GM19328 (cell line): Measurements from ENCODE around the gene MAMLD1.
"Not testable (repeated sequence)": the region's sequence is repeated elsewhere in the genome, so short reads cannot be mapped to it uniquely, and the experiment has no call there.

Source experiments
- ATAC-seq: cut with Tn5 transposase; IDR thresholded peaks from one replicate; pipeline ENCODE4 v1.9.1; 2021; ENCODE audit warnings: mild to moderate bottlenecking, moderate library complexity; ENCODE audit not compliant: unreplicated experiment

MAMLD1 gene

DNA sequence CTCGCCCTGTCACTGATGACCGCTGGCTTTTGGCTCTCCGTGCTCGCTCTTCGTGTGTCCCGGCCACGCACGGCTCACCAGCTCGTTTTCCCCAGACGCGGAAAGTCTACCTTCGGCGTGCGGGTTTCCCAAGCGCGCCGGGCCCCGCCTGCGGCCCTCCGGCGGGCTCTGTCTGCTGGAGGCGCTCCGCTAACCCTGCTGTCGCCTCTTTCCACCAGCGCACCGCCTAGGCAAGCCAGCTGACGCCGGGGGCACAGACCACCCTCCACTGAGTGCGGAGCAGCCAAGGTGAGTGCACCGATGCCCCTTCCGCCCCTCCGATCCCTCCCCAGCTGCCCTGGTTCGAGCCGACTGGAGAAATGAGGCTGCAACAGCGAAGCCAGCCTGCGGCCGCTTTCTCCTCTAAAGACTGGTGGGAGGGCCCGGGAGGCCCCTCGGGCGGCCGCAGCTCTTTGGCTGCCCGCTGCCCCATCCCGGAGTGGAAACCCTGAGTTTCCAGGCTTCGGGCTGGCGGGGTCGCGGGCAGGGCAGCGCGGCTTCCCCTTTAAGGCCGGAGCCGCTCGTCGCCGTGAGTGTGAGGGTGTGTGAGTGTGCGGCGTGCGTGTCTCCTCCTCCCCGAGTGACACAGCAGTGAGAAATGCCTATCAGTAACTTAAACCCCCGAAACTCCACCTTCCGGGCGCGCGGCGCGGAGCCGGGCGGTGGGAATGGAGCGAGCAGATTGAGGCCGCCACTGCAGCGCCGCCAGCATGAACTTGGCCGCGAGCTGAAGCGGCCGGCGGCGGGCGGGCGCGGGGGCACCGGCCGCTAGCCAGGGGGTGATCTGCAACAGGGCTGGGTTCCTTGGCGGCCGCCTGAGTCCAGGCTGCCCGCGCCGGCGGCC, at the start of gene MAMLD1:
MAMLD1 (plus strand) TSS at position 719 of the 883 bp plus-strand sequence. CDS start 82,200 bp downstream, outside the sequence.
- ATAC-seq: no peak

DNA sequence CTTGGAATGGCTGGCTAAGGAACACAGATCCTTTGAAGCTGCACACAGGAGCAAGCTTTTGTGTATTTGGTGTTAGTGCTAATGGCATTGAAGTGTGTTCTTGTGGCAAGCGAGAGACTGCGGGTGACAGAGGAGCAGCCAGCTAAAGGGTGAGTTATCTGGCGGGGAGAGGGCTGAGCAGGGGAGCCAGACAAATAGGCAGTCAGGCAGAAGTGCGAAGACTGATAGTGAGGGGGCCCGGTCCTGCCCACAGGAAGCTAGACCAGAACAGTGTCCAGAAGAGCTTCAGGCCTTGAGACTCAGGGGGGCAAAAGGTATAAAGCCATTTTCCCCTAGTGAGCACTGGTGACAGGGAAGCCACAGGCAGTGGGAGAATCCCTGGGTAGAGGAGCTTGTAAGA, 49.6 kb upstream of the MAMLD1 start:
- ATAC-seq: no peak

- no peak for ATAC-seq
Observed at GRCh38 chrX:150314186-150314585, 48.9 kb upstream of the MAMLD1 start.

DNA sequence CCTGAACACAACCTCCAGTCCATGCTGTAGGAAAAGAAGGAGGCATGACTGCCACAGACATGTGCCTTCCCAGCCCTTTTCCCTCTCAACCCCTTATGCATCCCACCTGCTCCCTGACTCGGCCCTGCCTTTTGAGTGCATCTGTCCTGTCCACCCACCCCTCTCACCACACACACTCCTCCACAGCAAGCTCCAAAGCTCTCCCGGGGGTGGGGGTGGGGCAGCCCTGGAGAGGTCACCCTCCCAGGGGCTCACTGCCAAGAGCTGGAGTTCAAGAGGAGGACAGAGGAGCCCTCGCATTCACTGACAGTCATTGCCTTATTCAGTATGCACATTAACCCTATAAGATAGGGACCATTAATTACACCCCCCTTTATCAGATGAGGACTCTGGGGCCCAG, 46.6 kb upstream of the MAMLD1 start:
- no peak for ATAC-seq

- ATAC-seq: no peak
Observed at GRCh38 chrX:150323020-150323419, 40.1 kb upstream of the MAMLD1 start.

DNA sequence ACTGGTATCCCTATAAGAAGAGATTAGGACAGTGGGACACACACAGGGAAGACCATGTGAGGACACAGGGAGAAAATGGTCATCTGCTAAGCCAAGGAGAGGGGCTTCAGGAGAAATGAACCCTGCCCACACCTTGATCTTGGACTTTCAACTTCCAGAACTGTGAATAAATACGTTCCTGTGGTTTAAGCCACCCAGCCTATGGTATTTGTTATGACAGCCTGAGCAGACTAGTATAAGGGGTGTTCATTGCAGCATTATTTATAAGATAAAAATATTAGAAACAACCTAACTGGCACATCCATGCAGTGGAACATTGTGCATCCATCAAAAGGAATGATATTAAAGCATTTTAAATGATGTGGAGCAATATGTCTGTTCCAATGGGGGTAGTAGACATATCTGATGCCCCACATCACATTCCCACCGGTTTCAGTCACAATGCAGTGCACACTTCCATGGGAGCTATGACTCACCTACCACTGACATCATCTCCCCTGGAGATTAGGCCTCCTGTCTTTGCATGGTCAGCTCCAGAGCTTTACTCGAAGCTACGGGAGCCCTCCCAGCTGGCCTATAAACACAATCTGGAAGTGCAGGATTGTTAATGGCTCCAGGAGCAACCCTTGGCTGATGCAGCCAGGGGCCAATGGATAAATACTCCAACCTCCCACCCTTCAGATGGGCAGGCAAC, 38.9 kb upstream of the MAMLD1 start:
- ATAC-seq: no peak

DNA sequence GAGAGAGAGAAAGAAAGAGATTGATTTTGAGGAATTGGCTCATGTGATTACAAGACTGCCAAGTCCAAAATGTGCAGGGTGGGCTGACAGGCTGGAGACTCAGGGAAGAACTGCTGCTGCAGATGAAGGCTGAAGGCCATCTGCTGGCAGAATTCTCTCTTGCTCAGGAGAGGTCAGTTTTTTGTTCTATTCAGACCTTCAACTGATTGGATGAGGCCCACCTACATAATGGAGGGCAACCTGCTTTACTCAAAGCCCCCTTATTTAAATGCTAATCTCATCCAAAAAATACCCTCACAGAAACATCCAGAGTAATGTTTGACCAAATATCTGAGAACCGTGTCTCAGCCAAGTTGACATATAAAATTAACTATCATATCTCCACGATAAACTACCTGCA, 38.2 kb upstream of the MAMLD1 start:
- no peak for ATAC-seq

DNA sequence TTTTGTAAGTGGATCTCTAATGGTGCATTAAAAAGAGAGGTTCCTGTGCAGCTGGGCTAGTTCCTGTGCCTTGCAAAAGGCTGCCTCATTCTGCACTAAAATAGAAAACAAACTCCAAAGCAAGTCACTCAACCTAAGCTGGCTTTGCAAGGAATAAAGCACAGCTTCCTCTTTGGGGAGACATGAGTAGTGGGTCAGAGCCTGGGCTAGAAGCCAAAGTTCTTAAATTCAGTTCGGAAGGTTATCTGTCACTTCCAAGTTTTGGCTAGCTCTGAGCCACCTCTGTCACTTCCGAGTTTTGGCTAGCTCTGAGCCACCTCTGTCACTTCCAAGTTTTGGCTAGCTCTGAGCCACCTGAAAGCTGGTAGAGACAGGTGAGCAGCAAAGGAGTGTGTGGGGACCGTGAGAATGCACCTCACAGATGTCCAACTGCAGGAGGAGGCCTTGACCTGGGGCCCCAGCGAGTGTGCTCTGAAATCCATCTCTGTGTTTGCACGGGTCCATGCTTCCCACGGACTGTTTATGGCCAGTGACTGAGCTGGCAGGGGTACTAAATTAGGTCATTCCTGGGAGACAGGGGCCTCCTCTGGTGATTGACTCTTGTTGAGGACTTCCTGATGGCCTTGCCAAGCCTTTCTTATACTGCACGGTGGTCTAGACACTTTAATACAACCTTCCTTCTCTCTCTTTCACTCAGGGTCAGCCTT, 36.4 kb upstream of the MAMLD1 start:
- ATAC-seq: no peak

DNA sequence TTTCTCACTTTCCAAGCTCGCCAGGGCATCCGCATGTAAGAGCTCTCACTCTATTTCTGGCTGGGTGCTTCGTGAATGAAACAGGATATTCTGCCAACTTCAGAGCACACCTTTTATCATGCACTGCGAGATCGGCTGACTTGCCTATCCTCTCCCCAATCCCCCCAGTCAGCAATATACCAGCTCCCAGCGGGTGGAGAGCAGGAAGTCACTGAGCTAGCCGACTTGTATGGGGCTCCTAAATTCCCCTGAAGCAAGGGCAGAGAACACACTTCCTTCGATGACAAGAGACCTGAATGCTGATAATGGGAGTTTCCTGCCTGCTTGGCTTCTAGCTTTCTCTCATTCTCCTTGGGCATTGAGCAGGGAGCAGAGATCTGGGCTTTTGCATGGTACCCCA, 33.8 kb upstream of the MAMLD1 start:
- no peak for ATAC-seq

DNA sequence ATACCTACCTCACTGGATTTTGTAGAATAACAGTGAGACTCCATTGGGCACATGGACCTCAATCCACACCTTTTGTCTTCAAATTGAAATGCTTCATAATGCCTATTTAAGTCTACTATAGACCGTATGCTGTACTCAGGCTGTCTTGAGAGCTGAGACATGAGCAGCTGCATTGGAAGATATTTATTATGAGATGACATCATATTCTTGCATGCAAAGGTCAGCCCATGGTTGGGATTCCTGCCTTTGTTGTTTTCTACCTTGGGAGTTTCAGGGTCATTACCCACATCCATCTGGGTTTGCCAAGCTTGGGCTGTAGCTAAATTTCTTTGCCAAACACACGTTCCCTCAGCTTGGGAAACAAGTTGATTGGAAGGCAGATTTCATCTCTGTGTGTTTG, 33.2 kb upstream of the MAMLD1 start:
- no peak for ATAC-seq

GRCh38 chrX:150332023-150332422, 31.1 kb upstream of the MAMLD1 start:
- no peak for ATAC-seq

- no peak for ATAC-seq
Observed at GRCh38 chrX:150334100-150334499, 29.0 kb upstream of the MAMLD1 start.

GRCh38 chrX:150334981-150335380, 28.1 kb upstream of the MAMLD1 start:
- no peak for ATAC-seq

DNA sequence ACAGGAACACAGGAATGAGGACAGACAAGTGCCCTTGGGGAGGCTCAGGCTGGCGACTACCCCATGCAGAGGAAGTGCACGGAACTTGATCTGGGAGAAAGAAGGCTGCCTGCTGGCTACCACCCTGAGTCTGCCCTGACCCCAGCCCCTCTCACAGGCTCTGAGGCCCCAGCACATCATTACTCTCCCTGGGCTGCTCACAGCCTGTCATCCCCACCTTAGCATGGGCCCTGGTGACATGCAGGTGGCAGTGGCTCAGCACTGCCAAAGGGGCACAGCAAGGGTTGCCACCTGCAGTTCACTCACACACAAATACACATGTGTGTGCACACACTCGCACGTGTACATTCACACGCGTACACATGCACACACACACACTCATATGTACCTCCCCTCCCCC, 26.1 kb upstream of the MAMLD1 start:
- ATAC-seq: no peak

GRCh38 chrX:150337536-150337935, 25.6 kb upstream of the MAMLD1 start:
- ATAC-seq: no peak

- ATAC-seq: no peak
Observed at GRCh38 chrX:150338615-150339014, 24.5 kb upstream of the MAMLD1 start.

- no peak for ATAC-seq
Observed at GRCh38 chrX:150339736-150340135, 23.4 kb upstream of the MAMLD1 start.

- not testable (repeated sequence) for ATAC-seq
Observed at GRCh38 chrX:150340326-150340725, 22.8 kb upstream of the MAMLD1 start.

DNA sequence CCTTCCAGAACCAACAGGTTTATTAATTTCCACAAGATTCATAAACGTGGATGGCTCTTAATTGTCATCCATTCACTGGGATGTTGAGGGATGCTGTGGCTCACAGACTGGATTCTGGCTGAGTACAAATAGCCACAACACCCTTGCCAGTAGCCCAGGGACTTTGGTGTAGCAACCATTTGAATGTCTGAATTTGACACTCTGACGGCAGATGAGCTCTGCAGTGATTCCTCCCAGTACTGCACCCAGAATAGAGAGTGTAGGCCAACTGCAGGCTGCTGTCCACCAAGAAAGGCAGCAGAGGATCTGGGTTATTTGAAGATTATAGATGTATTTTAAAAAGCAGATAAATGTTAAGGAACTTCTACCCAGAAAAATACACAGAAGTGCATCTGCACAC, 15.6 kb upstream of the MAMLD1 start:
- ATAC-seq: no peak

DNA sequence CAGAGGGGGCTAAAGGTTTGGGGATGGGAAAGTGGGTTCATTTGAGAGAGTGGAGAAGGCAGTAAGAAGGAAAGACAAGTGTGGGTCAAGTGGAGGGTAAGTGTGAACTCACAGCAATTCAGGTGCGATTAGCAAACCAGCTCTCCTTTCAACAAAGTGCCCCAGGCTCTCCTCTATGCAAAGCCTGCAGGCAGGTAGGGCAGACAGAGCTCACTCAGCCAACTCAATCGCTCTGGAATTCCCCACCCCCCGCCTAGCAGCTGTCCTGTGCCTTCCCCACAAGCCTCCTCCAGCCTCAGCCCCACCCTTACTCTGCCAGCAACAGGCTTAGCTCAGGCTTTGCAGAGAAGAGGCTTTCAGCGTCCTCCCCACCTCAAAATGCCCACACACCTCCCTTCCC, 14.8 kb upstream of the MAMLD1 start:
- ATAC-seq: no peak

DNA sequence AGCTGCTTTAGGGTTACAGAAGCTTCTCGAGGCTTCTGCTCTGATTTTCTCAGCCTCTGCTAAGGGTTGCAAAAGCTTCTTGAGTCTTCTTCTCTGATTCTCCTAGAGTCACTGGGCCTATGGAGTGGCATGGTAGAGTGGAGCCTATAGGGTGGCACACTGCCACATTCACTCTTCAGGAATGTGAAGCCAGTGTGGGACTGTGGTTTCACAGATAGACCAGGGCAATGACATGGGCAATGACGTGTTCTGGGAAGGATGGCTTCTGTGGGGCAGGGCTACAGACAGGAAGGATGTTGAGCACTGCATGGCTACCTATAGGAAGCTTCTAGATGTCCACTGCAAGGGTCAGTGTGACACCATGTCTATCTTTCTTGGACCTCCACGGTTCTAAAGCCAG, 11.0 kb upstream of the MAMLD1 start:
- no peak for ATAC-seq

GRCh38 chrX:150352581-150352980, 10.5 kb upstream of the MAMLD1 start:
- no peak for ATAC-seq
